Activated CD8-positive, alpha-beta memory T cell treated with anti-CD3 and anti-CD28 coated beads for 36 hours (primary cell): ENCODE results near the gene RNGTT. TPM values are rescaled to one million over a fixed set of nuclear protein-coding genes. Genes with fewer than 3 reads are reported as not detected.

Experiments
- total RNA-seq, 2 experiments: library from RNA; stranded (reverse); gene quantifications; one replicate each; pipeline ENCODE4 v1.2.3, GENCODE V29; 2021

Gene RNGTT
- total RNA-seq, 2 experiments from 2014 or later = 20.4 to 22.1 TPM

Other genes with a start within 250 kb of the RNGTT start
- 10 to 100 TPM; 55.2 to 58.1 TPM for gene PNRC1, start 117.1 kb upstream of the RNGTT start, total RNA-seq
- gene SRSF12, start 154.5 kb upstream of the RNGTT start, total RNA-seq = under 1 TPM; 0.82 to 0.84 TPM
- gene PM20D2, start 182.4 kb upstream of the RNGTT start, total RNA-seq = 10 to 100 TPM; 22.6 to 23.4 TPM